Keratinocyte (primary cell): ENCODE measurements around the gene VPS35L. TPM values are rescaled to one million over a fixed set of nuclear protein-coding genes. Genes with fewer than 3 reads are reported as not detected.

Source experiments
- DNase-seq: peaks from one replicate; pipeline ENCODE4 v3.0.0-alpha.2; 2011; ENCODE audit warnings: low read depth, missing footprints, low spot score
- FAIRE-seq: peaks from 2 replicates; lab custom pipeline; 2011; peaks lifted over from hg19 to GRCh38; lab: Jason Lieb, UNC
- H2AFZ ChIP-seq: 2 replicates; pipeline ENCODE4 v1.6.0; 2012; ENCODE audit warnings: low read length, control low read depth, inconsistent platforms; ENCODE audit not compliant: control insufficient read depth
- H3K27ac ChIP-seq: 2 replicates; pipeline ENCODE4 v1.5.1; 2011; ENCODE audit warnings: low read length; ENCODE audit not compliant: control insufficient read depth, insufficient read depth
- H3K27me3 ChIP-seq: 3 replicates; pipeline ENCODE4 v1.6.0; 2011; ENCODE audit warnings: low read length; ENCODE audit not compliant: control insufficient read depth, insufficient read depth; ENCODE audit errors: extremely low read depth
- H3K36me3 ChIP-seq, 2 experiments: 2 replicates in 1 of 2; 3 replicates in 1 of 2; pipeline ENCODE4 v1.5.1; 2011; ENCODE audit warnings: low read length in 2 of 2, mild to moderate bottlenecking in 1 of 2; ENCODE audit not compliant: control insufficient read depth in 2 of 2, insufficient read depth in 2 of 2; ENCODE audit errors: extremely low read depth in 1 of 2
- H3K4me1 ChIP-seq: 3 replicates; pipeline ENCODE4 v1.5.1; 2011; ENCODE audit warnings: low read length; ENCODE audit not compliant: control insufficient read depth, insufficient read depth; ENCODE audit errors: extremely low read depth
- H3K4me2 ChIP-seq: 3 replicates; pipeline ENCODE4 v1.6.0; 2011; ENCODE audit warnings: low read depth, low read length; ENCODE audit not compliant: control insufficient read depth, insufficient read depth; ENCODE audit errors: extremely low read depth
- H3K4me3 ChIP-seq, 3 experiments: fragments of 200-600 bp in 1 of 3; sonication (generic) in 1 of 3; 2 replicates in 2 of 3; 3 replicates in 1 of 3; pipeline ENCODE4 v1.5.1; 2011 to 2016; ENCODE audit warnings: low read length in 3 of 3, mild to moderate bottlenecking in 3 of 3, control low read depth in 2 of 3, inconsistent platforms in 1 of 3, low read depth in 1 of 3, mixed read lengths in 1 of 3, mixed run types in 1 of 3, moderate library complexity in 1 of 3; ENCODE audit not compliant: control insufficient read depth in 2 of 3, insufficient read depth in 2 of 3; ENCODE audit errors: extremely low read depth in 1 of 3
- H3K79me2 ChIP-seq: 2 replicates; pipeline ENCODE4 v1.6.0; 2012; ENCODE audit warnings: low read length; ENCODE audit not compliant: control insufficient read depth, insufficient read depth
- H3K9ac ChIP-seq: 3 replicates; pipeline ENCODE4 v1.6.0; 2011; ENCODE audit warnings: low read length; ENCODE audit not compliant: control insufficient read depth, insufficient read depth; ENCODE audit errors: extremely low read depth
- H3K9me1 ChIP-seq: 3 replicates; pipeline ENCODE4 v1.6.0; 2011; ENCODE audit warnings: low read length; ENCODE audit not compliant: control insufficient read depth, insufficient read depth; ENCODE audit errors: extremely low read depth
- H3K9me3 ChIP-seq: 2 replicates; pipeline ENCODE4 v1.5.1; 2012; ENCODE audit warnings: low read depth, low read length; ENCODE audit not compliant: control insufficient read depth
- H4K20me1 ChIP-seq: 3 replicates; pipeline ENCODE4 v1.6.0; 2011; ENCODE audit warnings: low read length; ENCODE audit not compliant: control insufficient read depth, insufficient read depth; ENCODE audit errors: extremely low read depth
- EZH2 ChIP-seq: IDR thresholded peaks from one replicate; pipeline ENCODE4 v1.6.1; 2012; ENCODE audit warnings: inconsistent platforms, mild to moderate bottlenecking, low read length, moderate library complexity
- dilution Hi-C: fragments of 300-500 bp; cut with MboI; formaldehyde crosslinking; loops from one replicate; pipeline ENCODE4 v1.7.0; 2020; ENCODE audit warnings: low sequenced_read_pairs; ENCODE audit not compliant: extremely low pct_ligation_motif_present
- polyA plus RNA-seq, 5 experiments: library from polyadenylated mRNA; depleted of rRNA in 3 of 5; stranded (reverse) in 3 of 5; stranded (forward) in 1 of 5; unstranded in 1 of 5; fragments of >200 nt; gene quantifications; 1 replicate in 1 of 5; 2 replicates in 3 of 5; 3 replicates in 1 of 5; pipeline versions ENCODE4 v1.2.1 to v1.2.3, GENCODE V29; 2011 to 2012; ENCODE audit warnings: missing spikeins in 2 of 5, low read depth in 1 of 5, low replicate concordance in 1 of 5
- TF ChIP-seq, protein P1 (sequence below), 3 experiments: IDR thresholded peaks in 1 of 3; conservative IDR thresholded peaks in 1 of 3; optimal IDR thresholded peaks in 1 of 3; 2 replicates in 2 of 3; 3 replicates in 1 of 3; pipeline versions ENCODE3 to v1.5.1; 2011; ENCODE audit warnings: low read length in 3 of 3, mild to moderate bottlenecking in 3 of 3, moderate library complexity in 2 of 3, control low read depth in 1 of 3, inconsistent platforms in 1 of 3; ENCODE audit not compliant: insufficient read depth in 2 of 3; ENCODE audit errors: extremely low read depth in 1 of 3

VPS35L gene
- polyA plus RNA-seq, 1 donor (not counting 4 experiments of a cell fraction or from before 2014, with no cell fraction given) = 22.1 TPM

DNA sequence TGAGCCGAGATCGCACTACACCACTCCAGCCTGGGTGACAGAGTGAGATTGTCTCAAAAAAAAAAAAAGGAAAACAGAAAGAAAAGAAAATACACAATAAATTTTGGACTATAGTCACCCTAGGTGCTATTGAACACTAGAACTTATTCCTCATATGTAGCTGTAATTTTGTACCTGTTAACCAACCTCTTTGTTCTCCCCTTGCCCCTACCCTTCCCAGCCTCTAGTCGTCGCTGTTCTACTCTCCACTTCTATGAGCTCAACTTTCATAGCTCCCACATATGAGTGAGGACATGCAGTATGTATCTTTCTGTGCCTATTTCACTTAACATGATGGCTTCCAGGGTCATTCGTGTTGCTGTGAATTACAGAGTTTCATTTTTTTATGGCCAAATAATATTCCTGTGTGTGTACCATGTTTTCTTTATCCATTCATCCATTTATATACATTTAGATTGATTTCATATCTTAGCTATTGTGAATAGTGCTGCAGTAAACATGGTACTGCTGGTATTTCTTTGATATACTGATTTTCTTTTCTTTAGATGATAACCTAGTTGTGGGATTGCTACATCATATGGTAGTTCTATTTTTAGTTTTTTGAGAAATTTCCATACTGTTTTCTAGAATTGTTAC is 28.3 kb downstream of the VPS35L start:
- no peak overlapping the region for H3K4me3 ChIP-seq
- H3K9me1 ChIP-seq = no peaks in the 10 kb centered on the region
- H3K4me1 ChIP-seq = no peaks in the 10 kb centered on the region
- no peak overlapping the region for H3K4me2 ChIP-seq
- H3K27me3 ChIP-seq = no peaks in the 10 kb centered on the region
- TF ChIP-seq, protein P1, sequence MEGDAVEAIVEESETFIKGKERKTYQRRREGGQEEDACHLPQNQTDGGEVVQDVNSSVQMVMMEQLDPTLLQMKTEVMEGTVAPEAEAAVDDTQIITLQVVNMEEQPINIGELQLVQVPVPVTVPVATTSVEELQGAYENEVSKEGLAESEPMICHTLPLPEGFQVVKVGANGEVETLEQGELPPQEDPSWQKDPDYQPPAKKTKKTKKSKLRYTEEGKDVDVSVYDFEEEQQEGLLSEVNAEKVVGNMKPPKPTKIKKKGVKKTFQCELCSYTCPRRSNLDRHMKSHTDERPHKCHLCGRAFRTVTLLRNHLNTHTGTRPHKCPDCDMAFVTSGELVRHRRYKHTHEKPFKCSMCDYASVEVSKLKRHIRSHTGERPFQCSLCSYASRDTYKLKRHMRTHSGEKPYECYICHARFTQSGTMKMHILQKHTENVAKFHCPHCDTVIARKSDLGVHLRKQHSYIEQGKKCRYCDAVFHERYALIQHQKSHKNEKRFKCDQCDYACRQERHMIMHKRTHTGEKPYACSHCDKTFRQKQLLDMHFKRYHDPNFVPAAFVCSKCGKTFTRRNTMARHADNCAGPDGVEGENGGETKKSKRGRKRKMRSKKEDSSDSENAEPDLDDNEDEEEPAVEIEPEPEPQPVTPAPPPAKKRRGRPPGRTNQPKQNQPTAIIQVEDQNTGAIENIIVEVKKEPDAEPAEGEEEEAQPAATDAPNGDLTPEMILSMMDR (optimal IDR thresholded peaks at IDR 0.05 in 1 of 3, IDR thresholded peaks at IDR 0.05 in 1 of 3, conservative IDR thresholded peaks at IDR 0.05 in 1 of 3; ENCODE audit: extremely low read depth in 1 of 3, insufficient read depth in 2 of 3, low read length in 3 of 3) = peak; percentile 81
- TF ChIP-seq EZH2 = no peak
- no peaks in the 10 kb centered on the region for H3K79me2 ChIP-seq
- DNase-seq (peak; percentile 15), FAIRE-seq (no peak)
- no peak overlapping the region for H2AFZ ChIP-seq
- dilution Hi-C loops = no loop called here
- no peak overlapping the region for H3K9ac ChIP-seq
- peaks cover 0 to 6% of the 10 kb centered on the region in 2 experiments for H3K36me3 ChIP-seq
- H3K27ac ChIP-seq = no peak overlapping the region
- H4K20me1 ChIP-seq = no peaks in the 10 kb centered on the region
- H3K9me3 ChIP-seq = no peaks in the 10 kb centered on the region

DNA sequence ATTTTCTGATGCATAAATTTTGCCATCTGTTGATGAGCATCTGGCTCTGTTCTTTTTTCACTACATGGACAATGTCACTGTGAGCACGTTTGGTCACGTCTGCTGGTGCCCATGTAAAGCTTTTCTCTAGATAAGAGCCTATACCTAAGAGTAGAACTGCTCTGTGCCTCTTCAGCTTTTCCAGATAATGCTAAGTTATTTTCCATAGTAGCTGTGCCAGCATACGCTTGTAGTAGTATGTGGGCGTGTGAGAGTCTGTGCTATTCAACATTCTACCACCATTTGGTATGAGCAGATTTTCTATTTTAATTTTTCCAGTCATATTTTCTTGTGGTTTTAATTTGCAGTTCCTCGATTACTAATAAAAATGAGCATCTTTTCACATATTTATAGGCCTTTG is 33.2 kb downstream of the VPS35L start:
- H3K4me1 ChIP-seq = no peaks in the 10 kb centered on the region
- dilution Hi-C loops = no loop called here
- no peak overlapping the region for H3K4me3 ChIP-seq
- no peak overlapping the region for H2AFZ ChIP-seq
- no peaks in the 10 kb centered on the region for H3K9me1 ChIP-seq
- H3K27me3 ChIP-seq = no peaks in the 10 kb centered on the region
- no peak overlapping the region for H3K4me2 ChIP-seq
- no peak overlapping the region for H3K9ac ChIP-seq
- no peaks in the 10 kb centered on the region for H4K20me1 ChIP-seq
- DNase-seq (no peak), FAIRE-seq (no peak)
- no peaks in the 10 kb centered on the region for H3K9me3 ChIP-seq
- TF ChIP-seq EZH2 = no peak
- TF ChIP-seq, protein P1 (optimal IDR thresholded peaks at IDR 0.05 in 1 of 3, IDR thresholded peaks at IDR 0.05 in 1 of 3, conservative IDR thresholded peaks at IDR 0.05 in 1 of 3; ENCODE audit: extremely low read depth in 1 of 3, insufficient read depth in 2 of 3, low read length in 3 of 3) = no peak
- H3K36me3 ChIP-seq = peaks cover 3 to 6% of the 10 kb centered on the region in 2 experiments
- no peak overlapping the region for H3K27ac ChIP-seq
- no peaks in the 10 kb centered on the region for H3K79me2 ChIP-seq
